ENCODE data around the gene CCDC78.

The CCDC78 gene

DNA sequence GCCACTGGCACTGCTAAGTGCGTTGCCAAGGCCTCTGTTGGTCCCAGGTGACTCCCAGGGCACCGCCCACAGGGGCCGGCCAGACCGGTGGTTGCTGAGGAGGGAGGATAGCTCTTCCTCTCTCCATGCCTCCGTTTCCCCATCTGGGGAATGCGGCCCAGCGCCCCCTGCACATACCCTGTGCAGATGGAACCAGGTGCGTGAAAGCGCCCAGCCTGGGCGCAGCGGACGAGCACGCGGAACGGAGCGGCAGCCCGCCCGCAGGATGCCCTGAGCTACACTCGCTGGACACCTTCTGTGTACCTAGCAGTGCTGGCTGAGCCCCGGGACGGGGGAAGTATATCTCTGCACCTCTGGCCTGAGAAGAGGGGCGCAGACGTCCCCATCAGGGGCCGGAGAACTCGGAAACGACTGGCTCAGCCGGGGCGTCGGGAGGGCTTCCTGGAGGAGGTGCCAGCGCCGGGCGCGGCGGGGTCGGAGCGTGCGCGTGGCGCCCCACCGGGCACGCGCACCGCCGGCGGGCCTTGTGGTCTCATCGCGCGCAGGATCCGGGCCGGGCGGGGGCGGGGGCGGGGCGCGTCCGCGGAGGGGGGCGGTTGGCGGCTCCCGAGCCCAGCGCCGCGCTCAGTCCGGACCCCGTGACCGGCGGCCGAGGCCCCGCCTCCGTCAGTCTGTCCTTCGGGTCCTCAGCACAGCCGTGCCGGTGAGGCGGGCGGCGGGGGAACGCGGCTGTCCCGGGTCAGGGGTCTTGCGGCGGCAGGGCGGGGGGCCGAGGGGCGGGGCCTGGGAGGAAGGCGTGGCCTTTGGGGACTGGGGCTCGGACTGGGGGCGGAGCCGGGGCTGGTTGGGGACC lies at the start of gene CCDC78, which contains the start of gene HAGHL:
TSS of gene CCDC78 (minus strand) at position 6 of the 853 bp plus-strand sequence. CDS start 76 bp downstream, outside the sequence.
TSS of gene HAGHL (plus strand) at position 669 of the 853 bp plus-strand sequence. CDS start 404 bp downstream, outside the sequence.
- DNase-seq: no peak

DNA sequence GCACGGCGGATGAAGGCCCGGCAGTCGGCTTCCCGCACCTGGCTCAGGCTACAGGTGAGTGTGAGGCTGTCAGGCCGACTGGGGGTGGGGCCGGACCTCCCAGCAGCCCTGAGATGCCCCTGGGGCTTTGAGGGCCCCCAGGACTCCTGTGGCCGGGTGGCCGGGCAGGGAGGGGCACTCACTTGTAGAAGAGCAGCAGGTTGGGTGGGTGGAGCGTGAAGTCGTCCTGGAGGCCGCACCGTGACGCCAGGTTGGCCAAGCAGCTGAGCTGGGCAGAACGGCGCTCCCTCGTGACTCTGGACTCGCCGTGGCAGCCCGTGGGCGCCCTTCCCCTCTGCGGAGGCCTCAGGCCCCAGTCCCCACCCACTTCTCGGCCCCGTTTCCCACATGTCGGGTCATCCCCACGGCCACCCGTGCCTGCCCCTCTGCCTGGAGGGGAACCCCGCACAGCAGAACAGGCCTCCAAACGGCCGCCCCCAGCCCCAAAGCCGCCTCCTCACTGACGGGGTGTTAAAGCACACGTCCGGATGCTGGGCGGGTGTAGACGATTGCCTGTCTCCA lies 49.1 kb upstream of the CCDC78 start:
- DNase-seq: no peak

DNA sequence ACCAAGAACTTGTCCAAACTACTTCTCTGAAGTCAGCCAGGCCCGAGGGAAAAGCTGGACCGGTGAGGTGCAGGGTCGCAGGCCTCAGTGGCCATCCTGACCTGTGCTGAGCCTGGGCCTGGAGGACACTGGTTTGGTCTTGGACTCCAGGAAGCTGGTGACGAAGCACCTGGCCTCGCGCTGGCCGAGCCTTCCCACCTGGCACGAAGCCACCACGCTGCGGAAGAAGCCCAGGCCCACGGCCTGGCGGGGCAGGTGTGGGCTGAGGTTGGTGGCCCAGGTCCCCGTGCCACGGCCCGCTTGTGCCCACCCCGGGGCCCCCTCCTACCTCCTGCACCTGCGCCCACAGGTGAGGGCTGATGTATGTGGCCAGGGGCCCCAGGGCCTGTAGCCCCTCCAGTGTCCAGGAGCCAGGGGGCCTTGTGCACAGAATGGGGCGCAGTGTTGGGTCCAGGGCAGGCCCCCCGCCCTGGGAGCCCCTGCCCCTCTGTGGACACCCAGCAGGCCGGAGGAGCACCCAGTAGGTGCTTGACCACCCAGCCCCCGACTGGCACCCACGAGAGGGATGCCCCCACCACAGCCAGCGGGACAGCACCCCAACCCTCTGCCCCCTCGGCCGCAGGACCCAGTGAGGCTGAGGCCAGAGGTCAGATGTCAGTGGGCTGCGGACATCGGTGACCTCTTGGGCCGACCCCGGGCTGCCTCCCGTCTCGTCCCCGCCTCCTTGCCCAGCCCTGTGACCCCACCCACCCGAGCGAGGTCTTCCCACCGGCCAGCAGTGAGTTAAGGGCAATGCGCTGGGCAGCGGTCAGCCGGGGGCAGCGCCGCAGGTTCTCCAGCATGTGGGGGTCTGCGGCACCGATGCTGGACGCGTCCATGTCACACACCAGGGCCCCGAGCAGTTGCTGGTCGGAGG lies 48.1 kb upstream of the CCDC78 start:
- no peak for DNase-seq

DNA sequence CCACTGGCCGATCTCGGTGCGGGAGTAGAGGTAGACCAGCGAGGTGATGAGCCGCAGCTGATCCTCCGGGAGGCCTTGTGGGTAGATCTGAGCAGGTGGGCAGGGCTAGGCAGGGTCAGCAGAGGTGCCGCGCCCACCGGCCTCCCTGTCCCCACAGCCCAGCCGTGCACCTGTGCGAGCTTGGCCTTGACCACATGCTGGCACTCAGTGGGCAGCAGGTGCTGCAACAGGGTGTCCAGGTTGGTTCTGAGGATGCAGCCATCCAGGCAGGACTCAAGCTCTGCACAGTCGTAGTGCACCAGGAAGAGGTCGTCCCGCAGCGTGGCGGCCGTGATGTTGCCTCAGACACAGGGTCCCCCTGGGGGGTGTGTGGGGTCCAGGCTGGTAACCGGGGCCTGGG lies 46.7 kb upstream of the CCDC78 start:
- no peak for DNase-seq

DNA sequence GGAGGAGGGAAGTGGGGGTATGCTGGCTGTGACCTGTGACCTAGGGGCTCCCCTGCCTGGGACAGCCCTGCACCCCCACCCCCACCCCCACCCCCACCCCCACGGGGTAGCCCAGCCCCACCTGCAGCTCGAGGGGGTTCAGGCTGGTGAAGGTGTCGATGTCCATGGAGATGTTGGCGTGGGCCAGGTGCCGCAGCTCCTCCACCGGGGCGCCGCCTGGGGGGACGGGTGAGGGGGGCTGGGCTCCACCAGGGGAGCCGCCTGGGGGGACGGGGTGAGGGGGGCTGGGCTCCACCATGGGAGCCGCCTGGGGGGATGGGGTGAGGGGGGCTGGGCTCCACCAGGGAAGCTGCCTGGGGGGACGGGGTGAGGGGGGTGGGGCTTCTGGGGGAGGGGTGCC lies 44.2 kb upstream of the CCDC78 start:
- DNase-seq: no peak

DNA sequence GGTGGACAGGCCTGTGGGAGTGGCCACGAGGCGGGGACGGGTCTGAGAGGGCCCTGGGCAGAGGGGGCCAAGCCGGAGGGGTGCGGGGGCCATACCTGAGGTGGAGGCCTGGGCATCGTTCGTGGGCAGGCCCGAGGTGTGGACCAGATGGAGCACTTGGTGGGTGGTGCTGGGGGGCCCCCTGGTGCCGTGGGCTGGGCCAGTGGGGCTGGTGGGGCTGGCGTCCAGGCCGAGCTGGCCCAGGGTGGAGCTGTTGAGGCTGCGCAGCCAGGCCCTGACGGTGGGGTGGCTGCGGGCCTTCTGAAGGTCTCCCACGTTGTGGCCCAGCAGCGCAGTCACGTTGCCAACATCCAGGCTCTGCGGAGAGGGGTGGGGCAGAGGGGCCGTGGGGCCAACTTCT lies 43.7 kb upstream of the CCDC78 start:
- DNase-seq: no peak

DNA sequence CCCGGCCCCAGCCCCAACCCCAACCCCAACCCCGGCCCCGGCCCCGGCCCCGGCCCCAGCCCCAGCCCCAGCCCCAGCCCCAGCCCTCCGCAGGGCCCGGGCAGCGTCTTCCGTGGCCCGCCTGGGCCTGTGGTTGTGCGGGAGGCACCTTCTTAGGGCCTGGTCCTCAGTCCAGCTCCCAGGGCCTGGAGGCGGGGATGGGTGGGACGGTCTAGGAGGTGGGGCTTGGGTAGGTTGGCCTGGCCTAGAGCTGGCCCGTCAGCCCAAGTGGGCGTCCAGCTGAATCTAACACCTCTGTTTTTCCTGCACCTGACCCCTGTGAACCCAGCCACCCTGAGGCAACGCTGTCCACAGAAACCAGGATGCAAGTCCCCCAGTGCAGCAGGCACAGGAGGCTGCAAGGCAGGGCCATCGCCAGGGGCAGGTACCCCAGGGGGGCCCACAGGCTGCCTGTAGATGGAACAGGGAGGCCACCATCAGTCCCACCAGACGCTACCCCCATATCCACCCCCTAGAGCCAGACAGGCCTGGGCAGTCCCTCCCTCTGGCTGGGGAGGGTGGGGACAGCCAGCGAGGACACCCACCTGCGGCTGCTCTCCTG lies 43.0 kb upstream of the CCDC78 start:
- no peak for DNase-seq

DNA sequence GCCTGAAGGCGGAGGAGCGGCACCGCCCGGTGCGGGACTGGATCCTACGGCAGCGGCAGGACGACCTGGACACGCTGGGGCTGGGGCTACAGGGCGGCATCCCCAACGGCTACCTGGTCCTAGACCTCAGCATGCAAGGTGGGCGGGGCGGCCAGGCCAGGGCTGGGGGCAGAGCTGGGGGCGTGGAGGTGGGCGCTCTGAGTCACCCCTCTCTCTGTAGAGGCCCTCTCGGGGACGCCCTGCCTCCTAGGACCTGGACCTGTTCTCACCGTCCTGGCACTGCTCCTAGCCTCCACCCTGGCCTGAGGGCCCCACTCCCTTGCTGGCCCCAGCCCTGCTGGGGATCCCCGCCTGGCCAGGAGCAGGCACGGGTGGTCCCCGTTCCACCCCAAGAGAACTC lies 42.2 kb upstream of the CCDC78 start:
- no peak for DNase-seq

DNA sequence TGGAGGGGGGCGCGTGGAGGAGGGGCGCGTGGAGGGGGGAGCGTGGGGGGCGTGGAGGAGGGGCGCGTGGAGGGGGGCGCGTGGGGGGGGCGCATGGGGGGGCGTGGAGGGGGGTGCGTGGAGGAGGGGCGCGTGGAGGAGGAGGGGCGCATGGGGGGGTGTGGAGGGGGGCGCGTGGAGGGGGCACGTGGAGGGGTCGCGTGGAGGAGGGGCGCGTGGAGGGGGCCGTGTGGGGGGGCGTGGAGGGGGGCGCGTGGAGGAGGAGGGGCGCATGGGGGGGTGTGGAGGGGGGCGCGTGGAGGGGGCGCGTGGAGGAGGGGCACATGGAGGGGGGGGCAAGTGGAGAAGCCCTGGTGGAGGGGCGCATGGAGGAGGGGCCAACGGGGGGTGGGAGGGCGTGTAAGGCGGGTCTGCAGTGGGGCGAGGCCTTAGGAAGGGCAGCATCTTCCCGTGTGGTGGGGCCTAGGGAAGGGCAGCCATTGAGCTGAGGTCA lies 41.5 kb upstream of the CCDC78 start:
- DNase-seq: no peak

DNA sequence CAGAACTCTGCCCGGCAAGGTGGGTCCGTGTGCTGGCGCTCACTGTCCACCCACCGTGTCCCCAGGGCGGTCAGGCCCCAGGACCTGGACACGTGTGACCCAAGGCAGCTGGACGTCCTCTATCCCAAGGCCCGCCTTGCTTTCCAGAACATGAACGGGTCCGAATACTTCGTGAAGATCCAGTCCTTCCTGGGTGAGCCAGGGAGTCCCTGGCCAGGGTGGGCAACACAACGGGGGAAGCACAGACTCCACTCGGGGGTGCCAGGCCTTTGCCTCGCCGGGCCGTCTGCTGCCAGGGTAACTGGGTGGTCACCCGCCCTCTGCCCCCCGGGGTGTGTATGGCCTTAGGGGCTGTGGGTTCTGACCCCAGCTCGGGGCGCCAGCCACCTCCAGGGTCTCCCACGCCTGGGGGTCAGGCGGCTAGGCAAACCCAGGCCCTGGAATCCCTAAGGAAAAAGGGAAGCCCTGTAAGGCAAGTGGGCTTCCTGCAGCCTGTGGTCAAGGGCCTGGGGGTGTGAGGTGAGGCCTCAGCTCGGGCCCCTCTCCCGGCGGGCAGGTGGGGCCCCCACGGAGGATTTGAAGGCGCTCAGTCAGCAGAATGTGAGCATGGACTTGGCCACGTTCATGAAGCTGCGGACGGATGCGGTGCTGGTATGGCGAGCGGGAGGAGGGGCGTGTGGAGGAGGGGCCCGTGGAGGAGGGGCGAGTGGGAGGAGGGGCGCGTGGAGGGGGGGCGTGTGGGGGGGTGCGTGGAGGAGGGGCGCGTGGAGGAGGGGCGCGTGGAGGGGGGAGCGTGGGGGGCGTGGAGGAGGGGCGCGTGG lies 40.8 kb upstream of the CCDC78 start:
- DNase-seq: no peak

DNA sequence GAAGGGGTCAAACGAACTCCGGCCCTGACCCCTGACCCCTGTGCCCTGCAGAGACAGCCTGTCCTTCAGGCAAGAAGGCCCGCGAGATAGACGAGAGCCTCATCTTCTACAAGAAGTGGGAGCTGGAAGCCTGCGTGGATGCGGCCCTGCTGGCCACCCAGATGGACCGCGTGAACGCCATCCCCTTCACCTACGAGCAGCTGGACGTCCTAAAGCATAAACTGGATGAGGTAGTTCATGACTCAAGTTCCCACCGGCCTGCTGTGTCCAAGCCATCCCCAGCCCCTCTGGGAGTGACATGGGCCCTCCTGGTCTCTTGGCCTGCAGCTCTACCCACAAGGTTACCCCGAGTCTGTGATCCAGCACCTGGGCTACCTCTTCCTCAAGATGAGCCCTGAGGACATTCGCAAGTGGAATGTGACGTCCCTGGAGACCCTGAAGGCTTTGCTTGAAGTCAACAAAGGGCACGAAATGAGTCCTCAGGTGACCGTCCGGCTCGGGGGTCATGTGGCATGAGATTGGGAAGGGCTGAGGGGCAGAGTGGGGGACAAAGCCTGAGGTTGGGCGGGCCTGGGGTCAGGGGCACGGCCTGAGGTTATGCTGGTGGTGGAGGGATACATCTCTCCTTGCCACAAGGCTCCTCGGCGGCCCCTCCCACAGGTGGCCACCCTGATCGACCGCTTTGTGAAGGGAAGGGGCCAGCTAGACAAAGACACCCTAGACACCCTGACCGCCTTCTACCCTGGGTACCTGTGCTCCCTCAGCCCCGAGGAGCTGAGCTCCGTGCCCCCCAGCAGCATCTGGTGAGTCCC lies 40.0 kb upstream of the CCDC78 start:
- DNase-seq: no peak

DNA sequence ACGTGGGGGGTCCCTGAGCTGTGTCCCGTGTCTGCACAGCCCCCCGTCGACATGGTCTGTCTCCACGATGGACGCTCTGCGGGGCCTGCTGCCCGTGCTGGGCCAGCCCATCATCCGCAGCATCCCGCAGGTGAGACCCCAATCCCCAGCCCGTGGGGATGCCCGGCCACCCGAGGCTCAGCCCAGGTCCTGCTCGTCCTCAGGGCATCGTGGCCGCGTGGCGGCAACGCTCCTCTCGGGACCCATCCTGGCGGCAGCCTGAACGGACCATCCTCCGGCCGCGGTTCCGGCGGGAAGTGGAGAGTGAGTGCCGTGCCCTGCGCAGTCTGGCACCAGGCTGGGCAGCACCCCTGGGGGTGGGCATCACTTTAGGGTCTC lies 39.2 kb upstream of the CCDC78 start:
- no peak for DNase-seq

DNA sequence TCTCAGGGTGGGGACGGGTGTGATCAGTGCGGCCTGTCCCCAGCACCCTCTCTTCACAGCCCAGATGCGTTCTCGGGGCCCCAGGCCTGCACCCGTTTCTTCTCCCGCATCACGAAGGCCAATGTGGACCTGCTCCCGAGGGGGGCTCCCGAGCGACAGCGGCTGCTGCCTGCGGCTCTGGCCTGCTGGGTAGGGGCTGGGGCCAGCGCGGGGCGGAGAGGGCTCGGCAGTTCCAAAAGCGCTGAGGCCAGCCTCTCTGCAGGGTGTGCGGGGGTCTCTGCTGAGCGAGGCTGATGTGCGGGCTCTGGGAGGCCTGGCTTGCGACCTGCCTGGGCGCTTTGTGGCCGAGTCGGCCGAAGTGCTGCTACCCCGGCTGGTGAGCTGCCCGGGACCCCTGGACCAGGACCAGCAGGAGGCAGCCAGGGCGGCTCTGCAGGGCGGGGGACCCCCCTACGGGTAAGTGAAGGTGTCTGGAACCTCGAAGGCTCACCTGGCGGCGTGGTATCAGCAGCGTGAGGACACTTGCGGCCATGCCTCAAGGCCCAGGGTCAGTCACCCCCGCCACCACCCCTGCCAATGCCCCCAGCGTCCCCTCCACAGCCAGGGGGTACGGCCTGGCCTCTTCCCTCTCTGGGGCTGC lies 38.7 kb upstream of the CCDC78 start:
- DNase-seq: no peak

DNA sequence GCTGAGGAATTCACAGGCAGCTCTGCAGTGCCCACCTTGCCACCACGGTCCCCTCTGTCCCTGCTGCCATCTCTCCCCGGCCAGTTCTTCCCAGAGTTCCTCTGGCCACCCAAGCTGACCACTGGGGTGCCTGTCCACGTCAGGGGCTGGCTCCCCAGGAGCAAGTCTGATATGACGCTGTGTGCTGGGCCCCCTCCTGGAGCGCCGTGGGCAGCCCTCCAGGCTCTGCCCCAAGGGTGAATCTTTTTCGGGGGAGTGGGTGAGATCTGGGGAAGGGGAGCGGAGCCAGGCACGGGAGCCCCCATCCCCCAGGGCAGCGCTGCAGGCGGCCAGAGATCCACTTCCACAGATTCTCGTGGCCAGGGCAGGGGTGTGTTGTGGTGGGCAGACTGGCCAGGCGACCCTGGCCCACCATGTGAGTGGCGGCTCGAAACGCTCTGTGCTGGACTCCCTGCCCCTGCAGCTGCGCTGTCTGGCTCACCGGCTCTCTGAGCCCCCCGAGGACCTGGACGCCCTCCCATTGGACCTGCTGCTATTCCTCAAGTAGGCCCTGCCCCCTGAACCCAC lies 38.0 kb upstream of the CCDC78 start:
- DNase-seq: no peak

DNA sequence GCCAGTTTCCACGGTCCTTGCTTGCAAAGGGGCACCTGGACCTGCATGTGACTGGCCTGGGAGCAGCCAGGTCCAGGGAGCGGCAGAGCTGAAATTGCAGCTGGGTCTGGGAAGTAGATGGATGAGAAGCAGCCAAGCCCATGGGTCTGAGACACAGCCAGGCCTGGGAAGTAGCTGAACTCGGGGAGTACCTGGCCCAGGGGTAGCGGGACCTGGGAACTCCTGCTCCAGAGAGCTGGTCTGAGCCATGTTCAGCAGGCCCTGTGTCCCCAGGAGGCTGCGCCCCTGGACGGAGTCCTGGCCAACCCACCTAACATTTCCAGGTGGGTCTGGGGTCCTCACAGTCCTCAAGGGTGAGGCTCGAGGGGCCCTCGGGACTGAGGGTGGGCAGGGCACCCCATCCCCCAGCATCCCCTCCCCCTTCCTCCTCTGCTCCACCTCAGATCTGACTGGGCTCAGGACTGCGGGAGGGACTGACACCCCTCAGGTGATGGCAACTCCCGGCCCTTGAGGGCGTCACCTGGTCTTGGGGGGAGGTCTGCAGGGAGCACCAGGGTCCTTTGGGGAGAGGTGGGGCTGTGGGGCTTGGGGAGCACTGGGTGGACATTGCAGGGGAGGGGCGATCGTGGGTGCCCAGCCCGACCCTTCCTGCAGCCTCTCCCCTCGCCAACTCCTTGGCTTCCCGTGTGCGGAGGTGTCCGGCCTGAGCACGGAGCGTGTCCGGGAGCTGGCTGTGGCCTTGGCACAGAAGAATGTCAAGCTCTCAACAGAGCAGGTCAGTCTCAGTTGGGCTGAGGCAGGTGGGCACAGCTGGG lies 37.3 kb upstream of the CCDC78 start:
- no peak for DNase-seq

DNA sequence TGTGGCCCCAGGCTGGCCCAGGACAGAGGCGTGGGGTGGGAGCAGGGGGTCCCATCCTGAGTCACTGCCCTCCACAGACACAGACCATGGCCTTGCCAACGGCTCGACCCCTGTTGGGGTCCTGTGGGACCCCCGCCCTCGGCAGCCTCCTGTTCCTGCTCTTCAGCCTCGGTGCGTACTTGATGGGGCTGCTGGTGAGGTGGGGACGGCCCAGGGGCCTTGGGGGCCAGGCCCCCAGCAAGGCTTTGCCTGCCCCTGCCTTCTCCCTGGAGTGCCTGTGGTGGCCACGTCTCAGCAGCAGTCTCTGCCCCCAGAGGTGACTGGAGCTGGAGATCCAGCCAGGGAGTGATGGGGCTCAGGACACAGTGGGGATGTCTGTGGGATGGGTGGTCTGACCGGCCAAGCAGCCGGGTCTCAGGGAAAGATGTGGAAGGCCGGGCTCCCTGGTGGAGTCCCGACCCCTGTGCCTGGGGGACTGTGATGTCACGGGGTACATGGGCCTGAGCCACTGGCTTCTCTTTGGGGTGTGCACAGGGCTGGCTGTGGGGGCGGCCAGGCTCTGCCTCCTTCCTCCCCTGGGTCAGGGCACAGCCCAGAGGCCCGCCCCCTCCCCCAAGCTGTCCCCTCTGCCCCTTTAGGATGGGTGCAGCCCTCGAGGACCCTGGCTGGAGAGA lies 36.5 kb upstream of the CCDC78 start:
- DNase-seq: no peak

DNA sequence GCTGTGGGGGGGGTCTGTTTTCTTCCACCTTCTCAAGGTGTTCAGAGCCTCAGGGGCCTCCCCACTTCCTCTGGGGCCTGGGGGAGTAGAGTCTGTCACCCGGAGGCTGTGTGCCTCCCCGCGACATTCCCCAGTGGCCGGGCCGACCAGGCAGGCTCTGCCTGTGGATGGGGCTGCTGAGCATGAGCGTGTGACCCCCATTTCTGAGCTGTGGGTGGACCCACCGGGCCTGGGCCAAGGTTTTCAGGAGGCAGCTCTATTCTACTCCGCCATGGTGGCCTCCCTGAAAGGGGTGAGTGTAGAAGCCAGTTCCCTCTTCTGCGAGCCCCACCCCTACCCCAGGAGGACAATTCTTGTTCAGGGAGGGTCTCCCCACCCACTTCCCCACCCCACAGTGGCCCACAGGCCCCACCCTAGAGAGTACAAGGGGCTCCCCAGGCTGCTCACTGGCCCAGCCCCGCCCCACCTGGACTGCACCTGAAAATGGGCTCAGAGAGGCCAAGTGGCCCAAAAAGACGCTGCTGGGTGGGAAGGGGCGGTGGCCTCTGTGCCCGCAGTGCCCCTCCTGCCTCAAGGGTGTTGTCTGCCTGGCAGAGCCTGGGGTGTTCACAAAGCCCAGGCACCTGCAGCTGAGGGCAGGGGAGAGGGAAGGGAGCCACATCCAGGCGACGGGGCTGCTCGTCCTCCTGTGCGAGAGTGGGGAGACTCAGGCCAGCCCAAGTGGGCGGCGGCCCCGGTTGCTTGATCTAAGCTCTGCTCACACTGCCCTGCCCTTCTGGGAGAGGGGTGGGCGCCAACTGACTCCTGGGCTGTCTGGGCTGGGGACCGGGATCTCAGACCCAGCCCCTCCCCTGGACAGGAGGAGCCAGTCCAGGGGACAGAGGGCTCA lies 35.6 kb upstream of the CCDC78 start:
- no peak for DNase-seq
